Ovary (tissue), 9 donors: ENCODE measurements around the gene GRXCR2. TPM values are rescaled to one million over a fixed set of nuclear protein-coding genes. Genes with fewer than 3 reads are reported as not detected.

ENCODE experiments used
- DNase-seq, 5 donors: peaks; one replicate each; pipeline ENCODE4 v3.0.0-alpha.2; 2019 to 2020
- H3K27ac ChIP-seq, 2 donors: fragments of 200-600 bp; one replicate each; pipeline versions ENCODE4 v1.5.1 to v1.8.0; 2019 to 2022
- H3K27me3 ChIP-seq: fragments of 200-600 bp; one replicate; pipeline ENCODE4 v1.8.0; 2022
- H3K36me3 ChIP-seq: fragments of 200-600 bp; sonication (generic); one replicate; pipeline ENCODE4 v1.5.1; 2019
- H3K4me1 ChIP-seq: one replicate; pipeline ENCODE4 v1.8.1; 2013; ENCODE audit warnings: mild to moderate bottlenecking, moderate library complexity; ENCODE audit not compliant: insufficient read depth
- H3K4me3 ChIP-seq: fragments of 200-600 bp; sonication (generic); one replicate; pipeline ENCODE4 v1.5.1; 2017
- H3K9me3 ChIP-seq, 2 donors: fragments of 200-600 bp in 1 of 2; sonication (generic) in 1 of 2; one replicate each; pipeline versions ENCODE4 v1.5.1 to v1.8.1; 2013 to 2019; ENCODE audit warnings: mild to moderate bottlenecking in 1 of 2, moderate library complexity in 1 of 2
- EP300 ChIP-seq: sonication (generic); formaldehyde crosslinking; IDR thresholded peaks from one replicate; pipeline ENCODE4 v1.6.1; 2017; ENCODE audit warnings: antibody characterized with exemption
- POLR2A ChIP-seq: fragments of 450-650 bp; IDR thresholded peaks from one replicate; pipeline ENCODE4 v1.6.1; 2017; ENCODE audit warnings: antibody characterized with exemption, mild to moderate bottlenecking, moderate library complexity
- WGBS, 3 donors: extraction: QIAGEN DNeasy Blood & Tissue Kit in 1 of 3; methylation state at CpG; one replicate each; pipeline versions ENCODE4 v1.1.5 to v1.1.7; 2013 to 2017; 5-methylcytosine and 5-hydroxymethylcytosine counted together
- intact Hi-C, 4 donors: fragments of 100-400 bp; cut with DNase I; formaldehyde crosslinking; loops; one replicate each; pipeline versions ENCODE4 v1.11.0 to v1.15.1; 2022 to 2023
- polyA plus RNA-seq, 2 donors: library from polyadenylated mRNA; stranded (reverse); fragments of 200-250 nt in 1 of 2; fragments of 350-450 nt in 1 of 2; fragmentation: Illumina TruSeq in 1 of 2; extraction: RNeasy Lipid Tissue Mini Kit (QIAGEN cat#74804) in 1 of 2; gene quantifications; one replicate each; pipeline ENCODE4 v1.2.3, GENCODE V29; 2013 to 2014
- total RNA-seq, 7 donors: library from RNA; depleted of rRNA in 2 of 7; stranded (reverse); fragments of >200 nt in 2 of 7; fragmentation: NEBNext Ultra II Directional in 3 of 7; extraction: Animal tissue kit (Norgen Biotek cat#: 25700) in 3 of 7; gene quantifications; one replicate each; pipeline versions ENCODE4 v1.1.0 to v1.2.4, GENCODE V29; 2016 to 2023
- TF ChIP-seq, protein P1 (sequence below), 3 donors: fragments of 450-650 bp in 2 of 3; fragments of 200-600 bp in 1 of 3; IDR thresholded peaks; one replicate each; pipeline versions ENCODE4 v1.5.1 to v1.8.0; 2016 to 2022; ENCODE audit warnings: antibody characterized with exemption in 3 of 3, mild to moderate bottlenecking in 1 of 3
- donor health status: DM: no; HTN: no; CAD: no; lungs with moderate emphysema.
- donor health status: DM: no; HTN: no; CAD: no.
- donor health status: Bipolar disorder and iron deficiency.
- donor health status: DM: yes; HTN: yes; CAD: no.
- donor health status: DM: no; HTN: no; CAD: no.
- donor health status: DM: yes; HTN: yes; CAD: no.

Gene GRXCR2
- total and polyA plus RNA-seq, 9 donors: not detected

GRCh38 chr5:145829708-145830361 lies 43.0 kb downstream of the GRXCR2 start:
- Histone ChIP-seq H3K9me3 (no peaks in the 10 kb centered on the region), H3K36me3 (no peaks in the 10 kb centered on the region), H3K27me3 (no peaks in the 10 kb centered on the region), H3K4me3 (no peak overlapping the region), H3K27ac (no peak overlapping the region), H3K4me1 (peaks cover 8% of the 10 kb centered on the region)
- no peak for DNase-seq
- intact Hi-C loops: no loop called here
- TF ChIP-seq EP300: no peak
- no peak for TF ChIP-seq POLR2A
- TF ChIP-seq, protein P1, sequence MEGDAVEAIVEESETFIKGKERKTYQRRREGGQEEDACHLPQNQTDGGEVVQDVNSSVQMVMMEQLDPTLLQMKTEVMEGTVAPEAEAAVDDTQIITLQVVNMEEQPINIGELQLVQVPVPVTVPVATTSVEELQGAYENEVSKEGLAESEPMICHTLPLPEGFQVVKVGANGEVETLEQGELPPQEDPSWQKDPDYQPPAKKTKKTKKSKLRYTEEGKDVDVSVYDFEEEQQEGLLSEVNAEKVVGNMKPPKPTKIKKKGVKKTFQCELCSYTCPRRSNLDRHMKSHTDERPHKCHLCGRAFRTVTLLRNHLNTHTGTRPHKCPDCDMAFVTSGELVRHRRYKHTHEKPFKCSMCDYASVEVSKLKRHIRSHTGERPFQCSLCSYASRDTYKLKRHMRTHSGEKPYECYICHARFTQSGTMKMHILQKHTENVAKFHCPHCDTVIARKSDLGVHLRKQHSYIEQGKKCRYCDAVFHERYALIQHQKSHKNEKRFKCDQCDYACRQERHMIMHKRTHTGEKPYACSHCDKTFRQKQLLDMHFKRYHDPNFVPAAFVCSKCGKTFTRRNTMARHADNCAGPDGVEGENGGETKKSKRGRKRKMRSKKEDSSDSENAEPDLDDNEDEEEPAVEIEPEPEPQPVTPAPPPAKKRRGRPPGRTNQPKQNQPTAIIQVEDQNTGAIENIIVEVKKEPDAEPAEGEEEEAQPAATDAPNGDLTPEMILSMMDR (IDR thresholded peaks at IDR 0.05): no peak

DNA sequence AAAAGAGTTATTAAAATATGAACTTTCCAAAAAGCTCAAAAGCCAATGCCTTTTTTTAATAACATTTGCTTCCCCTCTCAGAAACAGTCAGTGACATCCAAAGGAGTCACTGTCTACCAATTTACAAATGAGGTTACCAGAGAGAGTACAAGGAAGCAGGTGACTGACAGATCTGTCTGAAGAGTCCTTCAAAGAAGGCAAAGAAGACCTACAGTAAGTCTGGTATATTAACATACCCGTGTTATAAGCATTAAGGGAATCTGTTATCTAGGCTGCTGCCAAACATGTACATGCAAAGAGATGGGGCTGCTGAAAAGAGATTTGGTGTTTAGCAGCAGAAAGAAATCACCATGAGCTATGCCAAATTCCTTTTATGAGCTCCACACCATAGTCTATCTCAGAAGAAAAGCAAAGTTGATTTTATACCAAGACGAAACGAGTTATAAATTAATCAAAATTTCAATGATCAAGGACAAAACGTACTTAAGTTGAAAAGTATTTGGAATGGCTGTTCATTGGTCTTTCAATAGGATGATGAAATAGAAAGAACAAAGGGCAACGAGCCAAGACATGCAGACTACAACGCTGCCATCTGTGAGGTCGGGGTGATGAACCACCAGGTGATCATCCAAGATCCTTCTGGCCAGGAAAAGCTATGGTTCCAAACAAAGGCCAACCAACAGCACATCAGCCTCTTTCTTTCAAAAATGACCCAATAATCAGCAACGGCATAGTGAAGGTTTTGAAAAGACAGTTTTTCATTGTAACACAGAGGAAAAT lies 45.7 kb downstream of the GRXCR2 start:
- Histone ChIP-seq H3K4me3 (no peak overlapping the region), H3K27me3 (no peaks in the 10 kb centered on the region), H3K36me3 (no peaks in the 10 kb centered on the region), H3K27ac (no peak overlapping the region), H3K9me3 (no peaks in the 10 kb centered on the region), H3K4me1 (peaks cover 2% of the 10 kb centered on the region)
- WGBS, 3 donors: 71 to 79% (median 77%) methylated on average over 8 of the region's 8 CpGs
- TF ChIP-seq POLR2A (no peak), EP300 (no peak)
- TF ChIP-seq, protein P1 (IDR thresholded peaks at IDR 0.05): no peak
- intact Hi-C loops: no loop called here
- no peak for DNase-seq

GRCh38 chr5:145825751-145826180 lies 47.0 kb downstream of the GRXCR2 start:
- no peaks in the 10 kb centered on the region for H3K36me3 ChIP-seq
- peaks cover 2% of the 10 kb centered on the region for H3K4me1 ChIP-seq
- no peak overlapping the region for H3K27ac ChIP-seq
- no peak overlapping the region for H3K4me3 ChIP-seq
- no peaks in the 10 kb centered on the region for H3K9me3 ChIP-seq
- H3K27me3 ChIP-seq: no peaks in the 10 kb centered on the region
- no peak for DNase-seq
- TF ChIP-seq POLR2A: no peak
- TF ChIP-seq, protein P1 (IDR thresholded peaks at IDR 0.05): peak; percentile 62 to 91 (median 72)
- intact Hi-C loops: no loop called here
- 64 to 67% (median 65%) methylated on average over 3 of the region's 3 CpGs for WGBS, 3 donors

DNA sequence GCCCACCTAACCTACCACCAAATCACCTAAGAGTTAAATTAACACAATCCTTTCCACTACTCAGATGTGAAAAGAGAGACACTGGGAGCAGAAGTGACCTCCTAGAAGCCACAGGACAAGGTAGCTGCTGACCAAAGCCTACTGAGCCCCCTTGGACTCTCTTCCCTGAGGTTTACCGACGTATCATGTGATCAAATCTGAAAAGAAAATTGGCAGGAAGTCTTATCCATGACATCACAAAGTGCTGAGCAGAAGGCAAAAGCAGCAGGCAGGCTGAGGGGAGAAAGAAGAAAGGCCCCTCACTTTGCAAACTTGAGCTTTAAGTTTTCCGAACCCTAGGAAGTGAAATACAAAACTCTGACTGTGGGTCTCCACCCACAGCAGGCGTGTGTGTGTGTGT lies 48.8 kb downstream of the GRXCR2 start:
- intact Hi-C loops: no loop called here
- Histone ChIP-seq H3K27me3 (no peaks in the 10 kb centered on the region), H3K9me3 (no peaks in the 10 kb centered on the region), H3K4me1 (no peaks in the 10 kb centered on the region), H3K36me3 (no peaks in the 10 kb centered on the region), H3K27ac (no peak overlapping the region), H3K4me3 (no peak overlapping the region)
- TF ChIP-seq, protein P1 (IDR thresholded peaks at IDR 0.05): no peak
- TF ChIP-seq POLR2A (no peak), EP300 (no peak)
- no peak for DNase-seq
- 60 to 69% (median 65%) methylated on average over 4 of the region's 4 CpGs for WGBS, 3 donors
